ENCODE data around the gene LRPAP1.

Gene LRPAP1

DNA sequence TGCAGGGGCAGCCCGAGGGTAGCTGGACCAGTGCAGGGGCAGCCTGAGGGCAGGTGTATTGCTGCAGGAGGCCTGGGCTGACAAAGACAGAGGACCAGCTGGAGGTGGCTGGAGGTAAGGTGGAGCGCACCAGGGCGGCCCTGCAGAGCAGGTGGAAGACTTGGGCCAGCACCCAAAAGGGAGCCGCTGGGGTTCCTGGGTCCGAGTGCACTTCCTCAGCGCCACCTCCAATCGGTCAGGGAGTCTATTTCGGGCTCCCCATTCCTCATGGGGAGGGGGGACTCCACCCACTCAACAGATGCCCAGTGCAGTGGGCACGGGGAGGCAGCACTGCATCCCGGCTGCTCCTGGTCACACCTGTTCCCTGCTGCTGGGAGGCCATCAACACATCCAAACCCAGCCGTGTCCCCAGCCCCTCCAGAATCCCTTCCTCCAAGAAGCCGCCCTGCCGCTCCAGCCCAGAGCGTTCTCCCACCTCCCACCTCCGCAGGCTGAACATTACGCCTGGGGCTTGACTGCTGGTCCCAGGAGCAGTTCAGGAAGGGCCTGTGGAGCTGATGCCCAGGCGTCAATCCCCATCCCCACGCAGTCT, 1.5 kb downstream of the LRPAP1 start:
- DNase-seq = no peak

DNA sequence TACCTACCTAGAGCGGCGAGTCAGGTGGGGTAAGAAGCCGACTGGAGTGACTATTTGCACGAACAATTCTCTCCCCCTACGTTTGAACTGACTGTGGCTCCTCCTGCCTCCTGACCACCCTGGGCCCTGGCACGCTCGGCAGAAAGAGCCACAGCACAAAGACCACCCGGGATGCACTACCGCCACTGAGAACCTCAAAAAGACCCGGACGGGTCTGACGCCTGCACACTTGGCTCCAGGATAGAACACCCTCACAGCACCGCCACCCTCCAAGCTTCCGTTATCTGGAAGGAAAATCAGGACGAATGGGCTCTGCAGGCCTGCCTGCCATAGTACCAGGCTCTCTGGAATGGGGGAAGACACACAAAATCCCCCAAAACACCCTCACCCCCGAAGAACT, 2.2 kb downstream of the LRPAP1 start:
- no peak for DNase-seq

DNA sequence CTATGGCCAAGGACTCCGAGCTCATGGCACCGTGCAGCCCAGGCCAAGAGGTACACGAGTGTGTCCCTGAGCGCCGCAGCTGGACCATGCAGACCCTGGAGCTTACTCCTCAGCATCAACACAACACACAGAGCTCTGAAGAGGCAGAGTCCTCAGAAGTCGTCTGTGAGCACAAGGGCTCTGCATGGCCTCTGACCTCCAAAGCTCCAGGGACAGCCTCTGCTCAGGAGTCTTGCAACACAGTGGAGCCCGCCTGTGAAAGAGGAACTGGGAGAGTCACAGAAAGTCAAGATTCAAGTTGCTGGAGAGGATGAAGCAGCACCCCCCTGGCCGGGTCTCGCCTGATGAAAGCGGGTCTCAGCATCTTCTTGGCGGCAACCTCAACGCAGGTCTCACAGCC, 2.9 kb downstream of the LRPAP1 start:
- no peak for DNase-seq

DNA sequence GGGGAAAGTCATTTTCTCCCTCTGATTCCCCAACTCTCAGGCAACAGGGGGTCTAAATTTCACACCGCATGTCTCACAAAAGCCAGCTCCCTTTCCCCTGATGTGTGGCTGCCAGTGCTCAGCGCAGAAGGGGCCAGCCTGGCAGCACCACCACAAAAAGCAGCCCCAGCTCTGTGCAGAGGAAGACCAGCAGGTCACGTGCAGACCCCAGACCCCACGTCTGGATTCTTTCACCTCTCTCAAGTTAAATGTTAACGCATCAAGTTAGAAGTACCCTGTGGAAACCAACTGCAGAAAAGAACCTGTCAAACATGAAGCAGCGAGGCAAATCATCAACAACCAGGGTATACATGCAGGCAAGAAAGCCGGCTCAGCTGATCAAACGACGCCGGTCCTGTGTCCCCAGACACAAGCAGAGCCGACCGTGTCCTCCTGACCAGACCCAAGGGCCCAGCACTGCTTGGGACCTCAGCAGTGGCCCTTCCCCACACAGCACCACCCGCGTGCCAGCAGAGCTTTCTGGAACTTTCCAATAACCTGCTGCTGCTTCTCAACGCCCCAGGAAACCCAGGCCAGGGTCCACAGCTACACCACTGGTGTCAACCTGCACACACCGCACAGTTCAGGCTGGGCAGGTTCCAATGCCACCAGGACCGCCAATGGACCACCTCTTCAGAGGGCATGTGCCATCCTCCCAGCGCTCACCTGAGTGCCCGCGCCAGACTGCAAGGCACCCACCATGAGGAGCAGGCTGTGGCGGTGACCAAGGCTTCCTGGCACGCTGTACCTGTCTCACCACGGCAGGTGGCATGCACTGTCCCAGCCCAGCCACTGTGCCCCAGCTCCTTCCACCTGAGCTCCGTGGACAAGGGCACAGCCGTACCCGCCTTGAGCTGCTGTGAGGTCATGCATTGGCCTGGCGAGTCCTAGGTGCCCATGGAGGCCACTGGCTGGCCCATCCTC, 4.0 kb downstream of the LRPAP1 start:
- no peak for DNase-seq

DNA sequence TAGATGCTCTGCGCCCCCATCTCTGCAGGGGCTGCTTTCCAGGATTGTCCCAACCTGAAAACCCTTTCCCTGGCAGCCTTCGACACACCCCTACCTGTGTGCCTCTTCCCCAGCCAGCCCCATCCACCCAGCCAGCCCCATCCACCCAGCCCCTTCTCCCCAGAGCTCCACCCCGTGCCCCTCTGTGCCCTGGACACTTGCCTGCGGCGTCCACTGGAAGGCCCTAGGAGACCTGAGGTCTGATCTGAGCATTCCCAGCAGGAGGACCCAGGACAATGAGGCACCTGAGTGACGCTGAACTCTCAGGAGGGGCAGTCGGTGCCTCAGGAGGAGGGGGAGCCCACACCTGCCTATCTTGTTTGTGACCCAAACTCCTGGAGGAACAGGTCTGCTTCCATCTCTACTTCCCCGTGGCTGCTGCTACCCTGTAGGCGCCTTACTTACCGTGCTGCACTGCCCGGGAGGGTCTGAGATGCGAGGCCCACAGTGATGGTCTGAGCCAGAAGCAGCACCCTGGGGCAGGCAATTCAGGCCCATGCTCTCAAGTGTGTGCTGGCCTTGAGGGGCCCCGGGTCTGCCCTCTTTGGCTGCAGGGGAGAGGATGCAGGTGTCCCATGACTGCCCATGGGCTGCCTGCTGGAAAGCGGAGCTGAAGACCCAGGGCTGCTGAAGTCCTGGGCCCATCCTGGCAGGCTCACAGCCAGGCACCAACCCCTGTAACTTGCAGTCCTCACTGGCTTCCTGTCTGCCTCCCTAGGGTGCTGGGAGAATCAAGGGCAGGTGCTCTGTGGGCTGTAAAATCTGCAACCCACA, 4.9 kb downstream of the LRPAP1 start:
- DNase-seq = no peak

DNA sequence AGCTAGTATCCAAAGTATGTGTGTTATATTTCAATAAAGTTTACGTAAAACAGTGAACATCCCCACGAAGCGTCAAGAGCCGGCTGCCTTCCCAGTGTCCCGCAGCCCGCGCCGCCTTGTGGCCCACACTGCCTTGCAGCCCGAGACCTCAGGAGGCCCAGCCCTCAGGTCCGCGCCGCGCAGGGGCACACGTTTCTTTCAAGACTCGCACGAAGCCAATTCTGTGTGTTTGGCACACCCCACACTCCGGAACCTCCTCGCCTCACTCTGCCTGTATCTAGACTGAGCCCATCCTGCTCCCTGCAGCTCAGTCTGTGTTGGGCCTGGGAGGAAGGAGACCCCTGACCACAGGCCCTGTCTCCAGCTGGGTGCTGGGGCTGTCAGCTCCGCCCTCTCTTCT, 5.8 kb downstream of the LRPAP1 start:
- DNase-seq = no peak

DNA sequence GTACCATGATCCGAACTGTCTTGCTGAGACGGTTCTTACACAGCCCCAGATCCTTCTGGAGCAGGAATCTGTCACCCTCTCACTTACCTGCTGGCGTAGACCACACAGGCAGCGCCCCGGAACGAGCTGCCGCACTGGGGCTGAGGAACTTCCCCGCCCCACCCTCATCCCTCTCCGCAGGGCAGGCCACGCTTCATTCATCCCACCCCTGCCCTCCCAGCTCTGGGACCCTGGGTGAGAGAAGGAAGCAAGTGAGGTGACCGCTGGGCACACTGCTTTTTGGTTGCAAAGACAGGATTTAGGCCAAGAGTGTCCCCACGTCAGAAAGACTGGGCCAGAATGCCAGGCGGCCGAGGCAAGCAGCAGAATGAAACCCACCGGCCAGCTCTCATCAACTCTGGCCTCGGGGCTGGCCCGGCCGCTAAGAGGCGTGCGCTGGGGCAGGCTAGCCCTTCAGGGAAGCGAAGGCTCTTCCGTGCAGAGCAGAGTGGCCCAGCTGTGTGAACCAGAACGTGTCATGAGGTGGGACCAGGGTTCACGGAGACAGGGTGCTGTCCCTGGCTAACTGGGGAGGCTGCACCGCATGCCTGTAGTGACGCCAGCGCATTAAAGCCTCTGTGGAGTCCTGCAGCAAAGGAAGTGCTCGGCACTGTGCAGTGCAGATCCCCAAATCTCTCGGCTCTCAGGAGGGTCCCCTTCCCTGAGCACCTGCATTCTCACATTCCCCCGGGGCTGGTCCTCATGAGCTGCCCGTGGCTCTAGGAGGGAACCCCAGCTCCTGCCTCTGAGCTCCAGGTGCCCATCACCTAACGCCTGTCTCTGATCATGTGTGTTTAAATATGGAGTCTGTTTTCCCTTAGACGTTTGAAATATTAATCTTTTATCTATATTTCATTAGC, 6.4 kb downstream of the LRPAP1 start:
- no peak for DNase-seq

DNA sequence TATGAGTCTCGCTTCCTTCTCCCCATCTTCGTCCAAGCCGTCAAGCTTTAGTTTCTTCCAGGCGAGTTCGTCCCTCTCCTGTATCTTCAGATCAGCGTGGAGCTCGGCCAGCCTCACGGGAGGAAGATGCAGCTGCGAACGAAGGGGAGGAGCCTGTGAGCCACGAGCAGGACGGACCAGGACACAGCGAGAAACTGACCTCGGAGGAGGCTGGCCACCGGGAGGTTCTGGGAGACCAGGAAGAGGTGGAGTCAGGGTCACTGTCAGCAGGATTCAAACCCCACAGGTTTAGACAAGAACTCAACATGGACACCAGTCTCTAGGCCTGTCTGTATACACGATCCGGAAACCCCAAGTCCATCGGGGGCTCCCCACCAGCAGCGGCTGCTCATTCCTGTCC, 7.3 kb downstream of the LRPAP1 start:
- DNase-seq = no peak

DNA sequence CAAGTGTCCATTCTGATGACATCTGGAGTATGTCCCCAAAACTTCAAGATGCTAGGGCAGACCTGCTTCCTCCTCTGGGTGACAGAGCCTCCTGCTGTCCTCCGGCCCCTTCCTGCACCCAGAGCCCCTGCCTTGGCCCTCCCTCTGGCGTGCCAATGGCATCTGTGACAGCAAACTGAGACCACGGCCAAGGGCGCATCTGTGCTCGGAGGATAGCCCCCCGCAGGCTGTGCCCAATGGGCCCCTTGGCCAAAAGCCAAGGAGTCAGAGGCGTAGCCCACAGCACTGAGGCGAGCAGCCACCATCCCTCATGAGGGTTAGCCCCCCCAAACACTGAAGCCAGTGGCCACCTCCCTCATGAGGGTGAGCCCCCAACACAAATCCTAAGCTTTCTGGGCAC, 7.9 kb downstream of the LRPAP1 start:
- DNase-seq = no peak

DNA sequence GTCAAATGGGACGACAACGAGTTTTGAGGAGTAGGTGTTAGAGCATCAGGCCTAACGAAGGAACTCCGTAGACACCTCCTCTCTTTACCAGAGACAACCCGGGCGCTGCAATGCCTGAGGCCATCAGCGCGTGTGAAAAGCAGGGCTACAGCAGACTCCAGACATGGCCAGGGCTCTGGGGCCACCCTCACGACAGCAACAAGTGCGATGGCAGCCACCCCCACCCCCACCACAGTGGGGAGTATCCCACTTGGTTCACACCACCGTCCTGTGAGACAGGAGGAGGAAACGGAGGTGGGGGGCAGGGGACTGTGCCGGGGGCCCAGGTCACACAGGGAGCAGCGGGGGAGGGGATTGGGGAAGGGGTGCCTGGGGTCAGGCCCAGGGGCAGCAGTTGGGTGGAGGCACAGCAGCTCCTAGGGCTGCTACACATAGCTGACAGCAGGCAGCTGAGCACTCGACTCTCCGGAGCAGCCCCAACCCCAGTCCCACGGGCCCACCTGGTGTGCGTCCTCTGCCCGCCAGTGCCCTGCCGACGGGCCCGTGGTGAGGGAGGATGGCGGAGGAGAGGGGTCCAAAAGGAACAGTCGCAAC, 8.5 kb downstream of the LRPAP1 start:
- no peak for DNase-seq

DNA sequence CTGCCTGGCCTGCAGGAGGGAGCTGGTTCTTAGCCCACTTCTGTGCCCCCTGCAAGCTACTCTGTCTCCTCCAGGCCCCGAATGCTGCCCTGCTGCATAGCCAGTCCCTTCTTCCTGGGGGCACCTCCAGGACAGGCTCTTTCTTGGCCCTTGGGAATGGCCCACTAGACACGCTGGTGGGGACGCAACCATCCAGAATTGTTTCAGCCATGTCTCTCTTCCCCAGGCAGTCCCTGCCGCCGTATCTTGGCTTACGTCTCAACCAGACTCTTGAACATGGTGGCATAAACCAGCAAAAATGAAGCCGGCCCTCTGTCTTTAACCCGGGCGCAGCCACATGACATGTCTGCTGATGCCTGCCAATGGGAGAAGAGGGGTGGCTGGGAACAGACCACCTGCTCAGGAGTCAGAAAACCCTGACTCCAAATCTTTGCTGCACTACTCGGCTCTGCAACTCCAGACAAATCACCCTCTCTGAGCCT, 9.0 kb downstream of the LRPAP1 start:
- DNase-seq = no peak

DNA sequence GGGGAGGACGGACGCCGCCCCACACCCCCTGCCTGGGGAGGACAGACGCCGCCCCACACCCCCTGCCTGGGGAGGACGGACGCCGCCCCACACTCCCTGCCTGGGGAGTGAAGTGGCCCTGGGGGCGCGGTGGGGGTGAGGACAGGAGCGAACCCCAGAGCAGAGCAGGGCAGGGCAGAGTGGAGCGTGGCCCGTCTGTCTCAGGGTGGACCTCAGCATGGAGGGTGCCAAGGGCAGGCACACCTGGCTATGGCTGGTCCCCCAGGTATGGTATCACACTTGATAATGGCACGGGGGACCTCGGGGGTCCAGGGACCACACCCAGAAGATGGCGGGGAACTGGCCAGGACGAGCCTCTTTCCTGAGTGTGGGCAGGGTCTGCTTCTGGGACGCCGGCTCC, 9.6 kb downstream of the LRPAP1 start:
- DNase-seq = no peak

DNA sequence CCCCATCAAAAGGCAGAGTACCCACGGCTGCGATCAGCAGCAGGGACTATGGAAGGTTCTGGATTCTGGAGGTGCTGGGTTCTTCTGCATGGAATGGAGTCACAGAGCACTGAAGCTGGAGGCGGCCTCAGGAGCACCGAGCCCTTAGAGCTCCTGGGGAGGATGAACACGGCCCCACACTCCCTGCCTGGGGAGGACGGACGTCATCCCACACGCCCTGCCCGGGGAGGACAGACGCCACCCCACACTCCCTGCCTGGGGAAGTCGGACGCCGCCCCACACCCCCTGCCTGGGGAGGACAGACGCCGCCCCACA, 9.9 kb downstream of the LRPAP1 start:
- no peak for DNase-seq

DNA sequence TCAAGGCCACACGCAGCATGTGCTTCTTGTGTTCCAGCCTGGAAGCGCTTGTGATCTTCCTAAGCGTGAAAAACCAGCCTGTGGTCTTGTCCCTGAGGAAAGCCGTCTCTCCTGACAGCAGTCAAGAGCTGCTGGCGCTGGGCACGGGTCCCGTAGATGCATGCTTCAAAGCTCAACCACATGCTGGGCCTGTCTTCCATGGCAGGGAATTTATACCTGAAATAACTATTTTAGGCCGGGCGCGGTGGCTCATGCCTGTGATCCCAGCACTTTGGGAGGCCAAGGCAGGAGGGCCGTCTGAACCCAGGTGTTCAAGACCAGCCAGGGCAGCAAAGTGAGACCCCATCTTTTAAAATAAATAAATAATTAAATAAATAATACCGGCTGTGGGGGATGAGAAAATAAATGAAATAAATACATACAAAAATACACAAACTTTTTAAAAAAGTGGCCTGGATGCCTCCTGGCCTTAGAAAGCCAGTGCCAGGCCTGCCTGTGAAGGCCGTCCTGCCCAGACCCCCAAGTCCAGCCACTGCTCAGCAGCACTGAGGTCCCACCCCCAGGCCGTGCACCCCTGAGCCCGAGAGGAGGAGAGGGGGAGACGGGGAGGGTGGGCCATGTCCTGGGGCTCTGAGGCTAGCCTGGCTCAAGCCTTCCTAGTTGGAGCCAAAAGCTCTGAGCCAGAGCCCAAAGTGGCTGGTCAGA, 10.4 kb downstream of the LRPAP1 start:
- no peak for DNase-seq

DNA sequence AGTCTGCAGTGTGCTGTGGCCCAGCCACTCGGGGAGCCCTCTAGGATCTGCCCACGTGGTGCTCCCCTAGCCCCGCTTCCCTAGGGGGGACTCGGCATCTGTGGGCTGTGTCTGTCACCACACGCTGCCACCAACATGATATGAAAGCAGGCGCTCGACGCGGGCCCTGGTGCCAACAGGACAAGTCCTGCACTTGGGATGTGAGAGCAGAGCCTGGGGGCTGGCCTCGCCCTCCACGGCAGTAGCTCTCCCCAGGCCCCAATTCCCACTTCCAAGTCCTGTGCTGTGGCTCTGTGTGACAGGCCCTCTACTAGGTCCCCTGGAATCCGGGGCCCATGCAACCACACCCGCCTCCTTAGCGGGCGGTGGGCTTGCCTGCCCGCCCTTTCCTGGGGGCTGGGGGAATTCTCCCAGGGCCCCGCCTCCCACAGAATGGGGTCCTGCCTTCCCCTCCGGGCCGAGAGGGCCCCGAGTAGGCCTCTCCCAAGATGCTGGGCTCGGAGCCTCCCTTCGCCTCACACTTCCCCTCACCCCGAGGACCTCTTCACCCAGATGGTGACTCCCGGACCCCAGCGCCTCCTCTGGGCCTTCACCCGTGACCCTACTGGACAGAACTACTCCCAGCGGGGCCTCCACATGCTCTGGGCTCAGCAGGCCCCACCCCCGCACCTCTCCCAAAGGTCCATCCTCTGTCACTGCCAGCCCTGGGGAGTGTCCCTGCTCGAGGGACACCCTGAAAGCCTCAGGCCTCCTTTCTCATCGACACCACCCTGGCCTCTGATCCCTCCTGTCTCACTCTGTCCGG, 11.2 kb downstream of the LRPAP1 start:
- DNase-seq = no peak

DNA sequence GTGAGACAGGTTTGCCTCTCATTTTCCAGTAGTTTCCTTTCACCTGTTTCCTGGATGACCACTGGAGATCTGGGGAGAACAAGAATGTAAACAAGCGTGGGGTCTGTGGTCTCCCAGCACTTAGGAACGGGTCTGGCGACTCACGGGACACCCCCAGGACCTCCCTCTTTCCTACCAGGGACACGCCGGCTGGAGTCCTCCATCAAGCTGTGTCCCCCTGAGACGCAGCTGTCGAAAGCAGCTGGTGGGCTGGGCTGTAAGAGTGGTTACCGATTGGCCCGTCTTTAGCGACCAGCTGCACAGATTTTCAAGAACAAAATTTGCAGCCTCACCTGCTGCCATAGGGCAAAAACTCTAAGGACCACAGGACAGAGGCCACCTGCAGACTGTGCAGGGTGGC, 11.9 kb downstream of the LRPAP1 start:
- no peak for DNase-seq

DNA sequence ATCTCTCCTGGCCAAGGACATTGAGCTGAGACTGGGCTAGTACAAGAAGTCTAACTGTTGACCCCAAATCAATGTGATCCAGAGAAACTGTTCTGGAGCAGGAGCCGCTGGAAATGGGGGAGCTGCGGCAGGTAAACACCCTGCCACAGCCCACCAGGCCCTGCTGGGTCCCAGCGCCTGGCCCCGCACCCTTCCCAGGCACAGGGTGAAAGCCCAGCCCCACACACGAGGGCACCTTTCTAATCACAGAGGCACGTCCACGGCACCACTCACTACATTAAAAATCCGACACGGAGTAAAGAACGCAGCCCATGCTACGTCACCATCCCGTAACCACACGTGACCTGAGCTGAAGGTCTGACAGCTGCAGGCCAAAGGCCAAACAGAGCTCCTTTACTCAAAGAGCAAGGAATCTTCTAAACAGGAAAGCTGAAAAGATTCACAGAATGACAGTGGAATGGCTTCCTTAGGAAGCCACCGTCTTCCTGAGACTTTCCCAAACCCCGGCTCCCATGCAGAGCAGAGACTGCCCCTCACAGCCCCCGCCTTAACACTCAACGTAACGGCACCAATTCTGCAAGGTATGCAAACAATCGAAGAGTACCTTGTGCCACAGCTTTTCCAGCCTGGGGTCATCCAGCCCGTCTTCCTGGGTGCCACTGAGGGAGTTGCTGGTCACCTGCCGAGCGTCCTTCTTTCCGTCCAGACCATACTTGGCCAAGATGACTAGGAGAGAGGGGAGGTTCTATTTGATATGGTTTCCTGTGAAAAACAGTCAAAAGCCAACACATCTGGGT, 12.6 kb downstream of the LRPAP1 start:
- DNase-seq = no peak

DNA sequence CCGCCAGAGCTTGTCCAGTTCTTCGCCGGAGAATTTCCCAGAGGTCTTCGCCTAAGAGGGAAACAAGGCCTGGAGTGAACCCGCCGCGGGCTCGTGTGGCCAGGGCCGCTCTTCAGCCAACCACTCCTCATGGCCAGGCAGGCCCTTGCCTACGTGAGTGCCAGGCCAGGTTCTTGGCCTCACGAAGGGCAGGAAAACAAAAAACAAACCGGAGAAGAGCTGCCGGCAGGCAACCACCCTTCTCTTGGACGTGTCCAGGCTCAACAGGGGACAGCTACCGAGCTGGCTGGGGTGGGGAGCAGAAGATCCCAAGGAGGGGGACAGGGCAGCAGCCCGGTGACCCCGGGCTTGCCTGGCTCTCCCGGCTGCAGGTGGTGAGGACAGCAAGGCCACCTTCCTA, 13.3 kb downstream of the LRPAP1 start:
- no peak for DNase-seq

DNA sequence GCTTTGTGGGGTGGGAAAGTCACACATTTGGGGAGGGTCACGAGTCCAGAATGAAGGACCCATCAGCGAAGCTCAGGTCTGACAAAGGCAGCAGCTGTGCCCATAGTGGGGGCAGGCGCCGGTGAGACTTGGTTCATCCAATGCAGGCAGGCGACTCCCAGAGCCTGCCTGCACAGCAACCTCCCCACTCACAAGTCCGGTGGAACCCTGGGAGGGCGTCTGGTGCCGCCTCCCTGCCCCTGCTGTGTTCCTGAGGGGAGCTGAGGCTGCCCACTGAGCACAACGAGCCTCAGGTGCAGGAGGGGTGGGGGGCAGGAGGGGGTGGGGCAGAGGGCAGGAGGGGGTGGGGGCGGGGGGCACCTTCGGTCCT, 13.7 kb downstream of the LRPAP1 start:
- no peak for DNase-seq

All from NCI-H1436 (cell line).